ENCODE data around the gene FAM107A. TPM values are rescaled to one million over a fixed set of nuclear protein-coding genes. Genes with fewer than 3 reads are reported as not detected.

FAM107A gene
- total and polyA plus RNA-seq, 2 experiments from 2014 or later: 0.13 to 0.22 TPM

DNA sequence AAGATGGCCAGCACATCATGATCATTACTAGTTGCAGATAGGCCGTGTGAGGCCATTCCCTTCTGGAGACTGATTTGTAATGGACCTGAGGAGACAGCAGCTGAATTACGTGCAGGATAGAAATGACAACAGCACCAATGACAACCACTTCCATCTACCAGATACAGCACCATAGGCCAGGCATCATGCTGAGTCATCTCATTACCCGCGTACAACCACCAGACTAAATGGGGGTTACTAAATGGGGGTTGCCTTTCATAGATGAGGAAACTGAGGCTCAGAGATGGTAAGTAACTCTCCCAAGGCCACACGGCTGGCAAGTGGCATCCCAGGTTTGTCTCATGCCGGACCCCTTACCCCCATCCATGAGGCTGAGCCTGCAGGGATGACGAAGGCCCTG, 32.8 kb upstream of the FAM107A start:
- WGBS, 2 experiments (ENCODE audit: low coverage in 1 of 2, low lambda C conversion rate in 2 of 2, missing lambda C conversion rate in 2 of 2): 63 to 65% methylated on average over 7 of the region's 7 CpGs
- Histone ChIP-seq H4K20me1 (ENCODE audit: insufficient read depth) (no peaks in the 10 kb centered on the region), H3K27me3 (replicated peaks; ENCODE audit: insufficient read depth) (peaks cover 16% of the 10 kb centered on the region; the same call in 1 of the 2 replicates), H3K4me3 (no peak overlapping the region), H3K4me2 (ENCODE audit: unreplicated experiment) (no peak overlapping the region), H3F3A (ENCODE audit: insufficient read depth) (no peaks in the 10 kb centered on the region), H3K4me1 (ENCODE audit: insufficient read depth) (no peaks in the 10 kb centered on the region), H3K9me2 (ENCODE audit: insufficient read depth) (no peaks in the 10 kb centered on the region), H3K9ac (no peak overlapping the region), H3K27ac (no peak overlapping the region), H3K36me3 (ENCODE audit: low read depth) (no peaks in the 10 kb centered on the region), H2AFZ (no peak overlapping the region), H3K79me2 (ENCODE audit: insufficient read depth) (no peaks in the 10 kb centered on the region), H3K9me3 (ENCODE audit: low read depth) (no peaks in the 10 kb centered on the region)
- TF ChIP-seq EZH2 (IDR thresholded peaks at IDR 0.05; ENCODE audit: insufficient read depth, poor library complexity, severe bottlenecking) (no peak), EZH2phosphoT487 (IDR thresholded peaks at IDR 0.05; ENCODE audit: insufficient read depth, low read depth) (no peak)
- DNase-seq: peak; percentile 37
- in situ Hi-C loops (cut with MboI): no loop called here

DNA sequence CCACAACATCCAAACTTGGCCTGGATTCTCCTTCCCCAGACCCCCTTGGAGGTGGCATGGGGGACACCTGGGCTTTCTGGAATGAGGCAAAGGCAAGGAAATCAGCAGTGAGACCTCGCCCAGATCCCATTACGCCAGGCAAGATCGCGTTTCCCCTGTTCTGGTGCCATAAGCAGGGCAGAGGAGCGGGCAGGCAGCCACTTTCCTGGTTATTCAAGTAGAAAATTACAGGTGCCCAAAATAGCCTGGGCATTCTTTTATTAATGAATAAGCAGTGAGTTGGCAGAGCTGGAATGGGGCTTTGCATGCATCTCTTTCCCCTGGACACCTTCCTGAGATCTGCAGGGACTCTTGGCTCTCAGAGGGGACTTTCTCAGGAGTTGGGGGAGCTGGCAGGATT, 31.5 kb upstream of the FAM107A start:
- WGBS, 2 experiments (ENCODE audit: low coverage in 1 of 2, low lambda C conversion rate in 2 of 2, missing lambda C conversion rate in 2 of 2): 86 to 95% methylated on average over 5 of the region's 5 CpGs
- Histone ChIP-seq H3K79me2 (ENCODE audit: insufficient read depth) (no peaks in the 10 kb centered on the region), H3K4me3 (no peak overlapping the region), H3K27me3 (replicated peaks; ENCODE audit: insufficient read depth) (peaks cover 29% of the 10 kb centered on the region; the same call in 1 of the 2 replicates), H3K9me3 (ENCODE audit: low read depth) (no peaks in the 10 kb centered on the region), H3F3A (ENCODE audit: insufficient read depth) (no peaks in the 10 kb centered on the region), H3K27ac (no peak overlapping the region), H3K4me2 (ENCODE audit: unreplicated experiment) (no peak overlapping the region), H4K20me1 (ENCODE audit: insufficient read depth) (no peaks in the 10 kb centered on the region), H2AFZ (no peak overlapping the region), H3K9me2 (ENCODE audit: insufficient read depth) (no peaks in the 10 kb centered on the region), H3K36me3 (ENCODE audit: low read depth) (no peaks in the 10 kb centered on the region), H3K9ac (no peak overlapping the region), H3K4me1 (ENCODE audit: insufficient read depth) (no peaks in the 10 kb centered on the region)
- in situ Hi-C loops (cut with MboI): no loop called here
- TF ChIP-seq EZH2phosphoT487 (IDR thresholded peaks at IDR 0.05; ENCODE audit: insufficient read depth, low read depth) (no peak), EZH2 (IDR thresholded peaks at IDR 0.05; ENCODE audit: insufficient read depth, poor library complexity, severe bottlenecking) (no peak)
- DNase-seq: no peak

DNA sequence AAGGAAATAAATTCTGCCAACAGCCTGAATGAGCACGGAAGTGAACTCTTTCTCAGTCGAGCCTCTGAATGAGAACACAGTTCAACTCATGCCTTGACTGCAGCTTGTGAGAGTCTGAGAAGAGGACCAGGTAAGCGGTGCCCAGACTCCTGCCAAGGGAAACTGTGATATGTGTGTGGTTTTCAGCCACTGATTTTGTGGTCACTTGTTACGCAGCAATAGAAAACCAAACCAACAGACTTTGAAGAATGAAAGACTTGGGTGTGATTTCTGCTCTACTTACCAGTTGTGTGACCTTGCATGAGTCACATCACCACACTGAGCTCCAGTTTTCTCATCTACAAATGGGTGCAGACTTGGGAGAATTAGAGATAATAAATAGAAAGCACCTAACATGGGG, 30.6 kb upstream of the FAM107A start:
- no peak for DNase-seq
- no peak overlapping the region for H3K9ac ChIP-seq
- H4K20me1 ChIP-seq (ENCODE audit: insufficient read depth): no peaks in the 10 kb centered on the region
- no peaks in the 10 kb centered on the region for H3K9me3 ChIP-seq (ENCODE audit: low read depth)
- WGBS, 2 experiments (ENCODE audit: low coverage in 1 of 2, low lambda C conversion rate in 2 of 2, missing lambda C conversion rate in 2 of 2): 54 to 60% methylated on average over 4 of the region's 4 CpGs
- H3F3A ChIP-seq (ENCODE audit: insufficient read depth): no peaks in the 10 kb centered on the region
- H3K27ac ChIP-seq: no peak overlapping the region
- TF ChIP-seq EZH2 (IDR thresholded peaks at IDR 0.05; ENCODE audit: insufficient read depth, poor library complexity, severe bottlenecking) (no peak), EZH2phosphoT487 (IDR thresholded peaks at IDR 0.05; ENCODE audit: insufficient read depth, low read depth) (no peak)
- no peaks in the 10 kb centered on the region for H3K9me2 ChIP-seq (ENCODE audit: insufficient read depth)
- in situ Hi-C loops (cut with MboI): no loop called here
- H3K79me2 ChIP-seq (ENCODE audit: insufficient read depth): no peaks in the 10 kb centered on the region
- H3K36me3 ChIP-seq (ENCODE audit: low read depth): no peaks in the 10 kb centered on the region
- H3K4me3 ChIP-seq: no peak overlapping the region
- no peak overlapping the region for H3K4me2 ChIP-seq (ENCODE audit: unreplicated experiment)
- peaks cover 36% of the 10 kb centered on the region for H3K27me3 ChIP-seq (replicated peaks; ENCODE audit: insufficient read depth)
- H3K4me1 ChIP-seq (ENCODE audit: insufficient read depth): no peaks in the 10 kb centered on the region
- no peak overlapping the region for H2AFZ ChIP-seq

DNA sequence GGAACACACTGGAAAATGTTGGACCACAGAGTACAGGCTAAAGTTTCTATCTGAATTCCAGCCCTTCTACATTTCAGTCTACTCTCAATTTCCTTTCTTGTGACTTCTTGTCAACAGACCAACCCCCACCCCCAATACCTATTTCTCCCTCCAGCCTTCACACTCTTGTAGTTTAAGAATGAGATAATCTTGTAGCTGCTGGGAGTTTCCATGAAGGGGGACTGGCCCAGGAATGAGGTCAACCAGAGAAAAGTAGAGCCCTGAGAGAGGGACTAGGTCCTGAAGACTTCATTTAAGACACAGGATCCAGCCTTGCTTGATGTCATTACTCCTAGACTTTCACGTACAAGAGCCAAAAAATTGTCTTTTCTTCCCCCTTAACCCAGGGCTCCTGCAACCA, 29.5 kb upstream of the FAM107A start:
- TF ChIP-seq EZH2phosphoT487 (IDR thresholded peaks at IDR 0.05; ENCODE audit: insufficient read depth, low read depth) (no peak), EZH2 (IDR thresholded peaks at IDR 0.05; ENCODE audit: insufficient read depth, poor library complexity, severe bottlenecking) (no peak)
- Histone ChIP-seq H2AFZ (no peak overlapping the region), H3K4me2 (ENCODE audit: unreplicated experiment) (no peak overlapping the region), H3K27me3 (replicated peaks; ENCODE audit: insufficient read depth) (peaks cover 38% of the 10 kb centered on the region), H3K9ac (no peak overlapping the region), H4K20me1 (ENCODE audit: insufficient read depth) (no peaks in the 10 kb centered on the region), H3K9me3 (ENCODE audit: low read depth) (no peaks in the 10 kb centered on the region), H3K4me1 (ENCODE audit: insufficient read depth) (no peaks in the 10 kb centered on the region), H3K79me2 (ENCODE audit: insufficient read depth) (no peaks in the 10 kb centered on the region), H3K27ac (no peak overlapping the region), H3K36me3 (ENCODE audit: low read depth) (no peaks in the 10 kb centered on the region), H3K9me2 (ENCODE audit: insufficient read depth) (no peaks in the 10 kb centered on the region), H3K4me3 (no peak overlapping the region), H3F3A (ENCODE audit: insufficient read depth) (no peaks in the 10 kb centered on the region)
- in situ Hi-C loops (cut with MboI): no loop called here
- DNase-seq: no peak
- WGBS, 2 experiments (ENCODE audit: low coverage in 1 of 2, low lambda C conversion rate in 2 of 2, missing lambda C conversion rate in 2 of 2): 50 to 70% methylated on average over 1 of the region's 1 CpG

DNA sequence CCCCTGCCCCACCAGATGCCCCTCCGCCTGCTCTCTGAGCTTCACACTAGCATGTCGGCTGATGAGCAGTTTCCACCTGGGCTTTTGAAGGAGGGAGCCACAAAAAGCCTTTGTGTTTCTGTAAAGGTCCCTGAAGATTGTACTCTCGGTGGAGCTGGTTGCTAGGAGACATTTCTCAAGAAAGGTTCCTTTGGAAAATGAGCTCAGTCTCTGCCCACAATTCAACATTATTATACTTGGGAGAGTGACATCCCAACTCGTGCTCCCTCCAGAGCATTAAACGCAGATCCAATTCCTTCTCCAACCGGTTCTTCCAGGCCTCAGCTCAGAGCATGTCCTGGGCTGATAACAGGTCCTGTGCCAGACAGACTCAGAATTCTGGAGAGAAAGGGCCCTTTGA, 26.8 kb upstream of the FAM107A start:
- Histone ChIP-seq H3K4me1 (ENCODE audit: insufficient read depth) (no peaks in the 10 kb centered on the region), H4K20me1 (ENCODE audit: insufficient read depth) (no peaks in the 10 kb centered on the region), H3K9me2 (ENCODE audit: insufficient read depth) (no peaks in the 10 kb centered on the region), H3K9ac (no peak overlapping the region), H3K4me3 (no peak overlapping the region), H3K79me2 (ENCODE audit: insufficient read depth) (no peaks in the 10 kb centered on the region), H3K9me3 (ENCODE audit: low read depth) (no peaks in the 10 kb centered on the region), H3K4me2 (ENCODE audit: unreplicated experiment) (no peak overlapping the region), H3K36me3 (ENCODE audit: low read depth) (no peaks in the 10 kb centered on the region), H2AFZ (no peak overlapping the region), H3F3A (ENCODE audit: insufficient read depth) (no peaks in the 10 kb centered on the region), H3K27me3 (replicated peaks; ENCODE audit: insufficient read depth) (peaks cover 38% of the 10 kb centered on the region), H3K27ac (no peak overlapping the region)
- TF ChIP-seq EZH2 (IDR thresholded peaks at IDR 0.05; ENCODE audit: insufficient read depth, poor library complexity, severe bottlenecking) (no peak), EZH2phosphoT487 (IDR thresholded peaks at IDR 0.05; ENCODE audit: insufficient read depth, low read depth) (no peak)
- DNase-seq: no peak
- WGBS, 2 experiments (ENCODE audit: low coverage in 1 of 2, low lambda C conversion rate in 2 of 2, missing lambda C conversion rate in 2 of 2): 57 to 64% methylated on average over 6 of the region's 6 CpGs
- in situ Hi-C loops (cut with MboI): no loop called here

Measured in GM23248 (cell line).